Ramos (cell line): ENCODE data around the gene RSPO3.

Experiments
- in situ Hi-C: fragments of 300-500 bp; cut with MboI; formaldehyde crosslinking; loops from one replicate; pipeline ENCODE4 v1.14.3; 2022; ENCODE audit warnings: low sequenced_read_pairs; ENCODE audit not compliant: unreplicated experiment

RSPO3 gene

GRCh38 chr6:127110712-127111111, 7.8 kb upstream of the RSPO3 start:
- in situ Hi-C loops, result no loop called here

GRCh38 chr6:127111526-127111925, 6.9 kb upstream of the RSPO3 start:
- in situ Hi-C loops, result no loop called here

- in situ Hi-C loops, result no loop called here
These were observed 4.2 kb upstream of the RSPO3 start for GRCh38 chr6:127114214-127114760.

GRCh38 chr6:127115084-127115655, 3.3 kb upstream of the RSPO3 start:
- in situ Hi-C loops, result no loop called here

GRCh38 chr6:127115746-127116145, 2.7 kb upstream of the RSPO3 start:
- in situ Hi-C loops, result no loop called here

GRCh38 chr6:127117979-127118297, 533 bp upstream of the RSPO3 start:
- in situ Hi-C loops, result no loop called here

- in situ Hi-C loops, result no loop called here
These were observed 891 bp downstream of the RSPO3 start for GRCh38 chr6:127119102-127120022.

GRCh38 chr6:127120023-127120786, 1.7 kb downstream of the RSPO3 start:
- in situ Hi-C loops, result no loop called here

GRCh38 chr6:127120787-127121636, 2.5 kb downstream of the RSPO3 start:
- in situ Hi-C loops, result no loop called here

- in situ Hi-C loops, result no loop called here
These were observed 3.1 kb downstream of the RSPO3 start for GRCh38 chr6:127121637-127121960.

GRCh38 chr6:127124172-127124571, 5.7 kb downstream of the RSPO3 start:
- in situ Hi-C loops, result no loop called here

GRCh38 chr6:127124680-127125079, 6.2 kb downstream of the RSPO3 start:
- in situ Hi-C loops, result no loop called here

GRCh38 chr6:127128066-127128465, 9.6 kb downstream of the RSPO3 start:
- in situ Hi-C loops, result no loop called here

- in situ Hi-C loops, result no loop called here
These were observed 10.8 kb downstream of the RSPO3 start for GRCh38 chr6:127129251-127129650.

- in situ Hi-C loops, result no loop called here
These were observed 12.8 kb downstream of the RSPO3 start for GRCh38 chr6:127131275-127131674.

- in situ Hi-C loops, result no loop called here
These were observed 13.4 kb downstream of the RSPO3 start for GRCh38 chr6:127131772-127132376.

- in situ Hi-C loops, result no loop called here
These were observed 15.7 kb downstream of the RSPO3 start for GRCh38 chr6:127134136-127134535.

GRCh38 chr6:127136786-127137185, 18.3 kb downstream of the RSPO3 start:
- in situ Hi-C loops, result no loop called here

GRCh38 chr6:127146932-127147331, 28.5 kb downstream of the RSPO3 start:
- in situ Hi-C loops, result no loop called here

GRCh38 chr6:127147534-127147933, 29.1 kb downstream of the RSPO3 start:
- in situ Hi-C loops, result no loop called here
